Keratinocyte (primary cell): Measurements from ENCODE around the gene EXOC3L2. TPM values are rescaled to one million over a fixed set of nuclear protein-coding genes. Genes with fewer than 3 reads are reported as not detected.

Source experiments
- DNase-seq: peaks from one replicate; pipeline ENCODE4 v3.0.0-alpha.2; 2011; ENCODE audit warnings: low read depth, missing footprints, low spot score
- FAIRE-seq: peaks from 2 replicates; lab custom pipeline; 2011; peaks lifted over from hg19 to GRCh38; lab: Jason Lieb, UNC
- H2AFZ ChIP-seq: 2 replicates; pipeline ENCODE4 v1.6.0; 2012; ENCODE audit warnings: low read length, control low read depth, inconsistent platforms; ENCODE audit not compliant: control insufficient read depth
- H3K27ac ChIP-seq: 2 replicates; pipeline ENCODE4 v1.5.1; 2011; ENCODE audit warnings: low read length; ENCODE audit not compliant: control insufficient read depth, insufficient read depth
- H3K27me3 ChIP-seq: 3 replicates; pipeline ENCODE4 v1.6.0; 2011; ENCODE audit warnings: low read length; ENCODE audit not compliant: control insufficient read depth, insufficient read depth; ENCODE audit errors: extremely low read depth
- H3K36me3 ChIP-seq, 2 experiments: 2 replicates in 1 of 2; 3 replicates in 1 of 2; pipeline ENCODE4 v1.5.1; 2011; ENCODE audit warnings: low read length in 2 of 2, mild to moderate bottlenecking in 1 of 2; ENCODE audit not compliant: control insufficient read depth in 2 of 2, insufficient read depth in 2 of 2; ENCODE audit errors: extremely low read depth in 1 of 2
- H3K4me1 ChIP-seq: 3 replicates; pipeline ENCODE4 v1.5.1; 2011; ENCODE audit warnings: low read length; ENCODE audit not compliant: control insufficient read depth, insufficient read depth; ENCODE audit errors: extremely low read depth
- H3K4me2 ChIP-seq: 3 replicates; pipeline ENCODE4 v1.6.0; 2011; ENCODE audit warnings: low read depth, low read length; ENCODE audit not compliant: control insufficient read depth, insufficient read depth; ENCODE audit errors: extremely low read depth
- H3K4me3 ChIP-seq, 3 experiments: fragments of 200-600 bp in 1 of 3; sonication (generic) in 1 of 3; 2 replicates in 2 of 3; 3 replicates in 1 of 3; pipeline ENCODE4 v1.5.1; 2011 to 2016; ENCODE audit warnings: low read length in 3 of 3, mild to moderate bottlenecking in 3 of 3, control low read depth in 2 of 3, inconsistent platforms in 1 of 3, low read depth in 1 of 3, mixed read lengths in 1 of 3, mixed run types in 1 of 3, moderate library complexity in 1 of 3; ENCODE audit not compliant: control insufficient read depth in 2 of 3, insufficient read depth in 2 of 3; ENCODE audit errors: extremely low read depth in 1 of 3
- H3K79me2 ChIP-seq: 2 replicates; pipeline ENCODE4 v1.6.0; 2012; ENCODE audit warnings: low read length; ENCODE audit not compliant: control insufficient read depth, insufficient read depth
- H3K9ac ChIP-seq: 3 replicates; pipeline ENCODE4 v1.6.0; 2011; ENCODE audit warnings: low read length; ENCODE audit not compliant: control insufficient read depth, insufficient read depth; ENCODE audit errors: extremely low read depth
- H3K9me1 ChIP-seq: 3 replicates; pipeline ENCODE4 v1.6.0; 2011; ENCODE audit warnings: low read length; ENCODE audit not compliant: control insufficient read depth, insufficient read depth; ENCODE audit errors: extremely low read depth
- H3K9me3 ChIP-seq: 2 replicates; pipeline ENCODE4 v1.5.1; 2012; ENCODE audit warnings: low read depth, low read length; ENCODE audit not compliant: control insufficient read depth
- H4K20me1 ChIP-seq: 3 replicates; pipeline ENCODE4 v1.6.0; 2011; ENCODE audit warnings: low read length; ENCODE audit not compliant: control insufficient read depth, insufficient read depth; ENCODE audit errors: extremely low read depth
- CTCF ChIP-seq, 3 experiments: IDR thresholded peaks in 1 of 3; conservative IDR thresholded peaks in 1 of 3; optimal IDR thresholded peaks in 1 of 3; 2 replicates in 2 of 3; 3 replicates in 1 of 3; pipeline versions ENCODE3 to v1.5.1; 2011; ENCODE audit warnings: low read length in 3 of 3, mild to moderate bottlenecking in 3 of 3, moderate library complexity in 2 of 3, control low read depth in 1 of 3, inconsistent platforms in 1 of 3; ENCODE audit not compliant: insufficient read depth in 2 of 3; ENCODE audit errors: extremely low read depth in 1 of 3
- EZH2 ChIP-seq: IDR thresholded peaks from one replicate; pipeline ENCODE4 v1.6.1; 2012; ENCODE audit warnings: inconsistent platforms, mild to moderate bottlenecking, low read length, moderate library complexity
- dilution Hi-C: fragments of 300-500 bp; cut with MboI; formaldehyde crosslinking; loops from one replicate; pipeline ENCODE4 v1.7.0; 2020; ENCODE audit warnings: low sequenced_read_pairs; ENCODE audit not compliant: extremely low pct_ligation_motif_present
- polyA plus RNA-seq, 5 experiments: library from polyadenylated mRNA; depleted of rRNA in 3 of 5; stranded (reverse) in 3 of 5; stranded (forward) in 1 of 5; unstranded in 1 of 5; fragments of >200 nt; gene quantifications; 1 replicate in 1 of 5; 2 replicates in 3 of 5; 3 replicates in 1 of 5; pipeline versions ENCODE4 v1.2.1 to v1.2.3, GENCODE V29; 2011 to 2012; ENCODE audit warnings: missing spikeins in 2 of 5, low read depth in 1 of 5, low replicate concordance in 1 of 5

The EXOC3L2 gene
- polyA plus RNA-seq, 1 donor (not counting 4 experiments of a cell fraction or from before 2014, with no cell fraction given): 0.08 TPM

GRCh38 chr19:45180936-45181335, 64.3 kb downstream of the EXOC3L2 start:
- TF ChIP-seq EZH2: no peak
- TF ChIP-seq CTCF (optimal IDR thresholded peaks at IDR 0.05 in 1 of 3, IDR thresholded peaks at IDR 0.05 in 1 of 3, conservative IDR thresholded peaks at IDR 0.05 in 1 of 3; ENCODE audit: extremely low read depth in 1 of 3, insufficient read depth in 2 of 3, low read length in 3 of 3): no peak
- no peak for DNase-seq
- Histone ChIP-seq H3K9me3 (no peaks in the 10 kb centered on the region), H3K4me2 (peak overlapping the region; percentile 27), H3K4me1 (peaks cover 13% of the 10 kb centered on the region), H3K79me2 (peaks cover 20% of the 10 kb centered on the region), H2AFZ (no peak overlapping the region), H3K9me1 (no peaks in the 10 kb centered on the region), H3K27me3 (no peaks in the 10 kb centered on the region), H3K36me3 (peaks cover 0 to 4% of the 10 kb centered on the region in 2 experiments), H3K4me3 (no peak overlapping the region), H3K27ac (no peak overlapping the region), H3K9ac (no peak overlapping the region), H4K20me1 (no peaks in the 10 kb centered on the region)
- dilution Hi-C loops: no loop called here
- no peak for FAIRE-seq

- dilution Hi-C loops: no loop called here
- H3K4me2 ChIP-seq: peak overlapping the region; percentile 74
- peaks cover 20% of the 10 kb centered on the region for H3K4me1 ChIP-seq
- H3K9me3 ChIP-seq: no peaks in the 10 kb centered on the region
- H3K79me2 ChIP-seq: peaks cover 20% of the 10 kb centered on the region
- H3K27me3 ChIP-seq: no peaks in the 10 kb centered on the region
- no peak overlapping the region for H2AFZ ChIP-seq
- no peaks in the 10 kb centered on the region for H4K20me1 ChIP-seq
- DNase-seq (no peak), FAIRE-seq (no peak)
- H3K4me3 ChIP-seq: peak overlapping the region; percentile 83 to 99 (median 94)
- peaks cover 0 to 4% of the 10 kb centered on the region in 2 experiments for H3K36me3 ChIP-seq
- H3K9me1 ChIP-seq: no peaks in the 10 kb centered on the region
- peak overlapping the region; percentile 99 for H3K27ac ChIP-seq
- H3K9ac ChIP-seq: peak overlapping the region; percentile 95
- no peak for TF ChIP-seq CTCF (optimal IDR thresholded peaks at IDR 0.05 in 1 of 3, IDR thresholded peaks at IDR 0.05 in 1 of 3, conservative IDR thresholded peaks at IDR 0.05 in 1 of 3; ENCODE audit: extremely low read depth in 1 of 3, insufficient read depth in 2 of 3, low read length in 3 of 3)
- no peak for TF ChIP-seq EZH2
Measured at GRCh38 chr19:45179892-45180370, 65.3 kb downstream of the EXOC3L2 start.
